Measurements from ENCODE around the gene HOXB7. TPM values are rescaled to one million over a fixed set of nuclear protein-coding genes. Genes with fewer than 3 reads are reported as not detected.

Gene HOXB7
- 0.50 TPM for total RNA-seq

- ATAC-seq (peak; percentile 29), DNase-seq (ENCODE audit: low spot score) (no peak)
Observed at GRCh38 chr17:48610282-48611211, at the start of gene HOXB7. Gene HOXB7 (minus strand): TSS chr17:48611017. CDS start chr17:48610918, 99 bp downstream.

- ATAC-seq (no peak), DNase-seq (ENCODE audit: low spot score) (no peak)
Observed at GRCh38 chr17:48655913-48656312, 45.1 kb upstream of the HOXB7 start.

- no peak for DNase-seq (ENCODE audit: low spot score)
- no peak for ATAC-seq
Observed at GRCh38 chr17:48649741-48650140, 38.9 kb upstream of the HOXB7 start.

- ATAC-seq (no peak), DNase-seq (ENCODE audit: low spot score) (no peak)
Observed at GRCh38 chr17:48647963-48648245, 37.1 kb upstream of the HOXB7 start.

GRCh38 chr17:48647103-48647962 lies 36.5 kb upstream of the HOXB7 start:
- no peak for ATAC-seq
- DNase-seq (ENCODE audit: low spot score) = no peak

- no peak for ATAC-seq
- no peak for DNase-seq (ENCODE audit: low spot score)
Observed at GRCh38 chr17:48646183-48647102, 35.6 kb upstream of the HOXB7 start.

- ATAC-seq (no peak), DNase-seq (ENCODE audit: low spot score) (no peak)
Observed at GRCh38 chr17:48645639-48646182, 34.9 kb upstream of the HOXB7 start.

GRCh38 chr17:48644910-48645557 lies 34.2 kb upstream of the HOXB7 start:
- DNase-seq (ENCODE audit: low spot score) (no peak), ATAC-seq (no peak)

GRCh38 chr17:48644159-48644558 lies 33.3 kb upstream of the HOXB7 start:
- no peak for ATAC-seq

GRCh38 chr17:48643697-48644012 lies 32.8 kb upstream of the HOXB7 start:
- DNase-seq (ENCODE audit: low spot score) = no peak
- no peak for ATAC-seq

More at GRCh38 chr17:48644159-48644558, 33.3 kb upstream of the HOXB7 start:
- no peak for DNase-seq (ENCODE audit: low spot score)

GRCh38 chr17:48642843-48643696 lies 32.3 kb upstream of the HOXB7 start:
- no peak for ATAC-seq
- no peak for DNase-seq (ENCODE audit: low spot score)

GRCh38 chr17:48642059-48642842 lies 31.4 kb upstream of the HOXB7 start:
- DNase-seq (ENCODE audit: low spot score) (no peak), ATAC-seq (no peak)

- ATAC-seq (no peak), DNase-seq (ENCODE audit: low spot score) (no peak)
Observed at GRCh38 chr17:48641541-48642058, 30.8 kb upstream of the HOXB7 start.

- DNase-seq (ENCODE audit: low spot score) (no peak), ATAC-seq (no peak)
Observed at GRCh38 chr17:48640858-48641180, 30.0 kb upstream of the HOXB7 start.

- ATAC-seq (no peak), DNase-seq (ENCODE audit: low spot score) (no peak)
Observed at GRCh38 chr17:48639982-48640857, 29.4 kb upstream of the HOXB7 start.

GRCh38 chr17:48639136-48639535 lies 28.3 kb upstream of the HOXB7 start:
- DNase-seq (ENCODE audit: low spot score) (no peak), ATAC-seq (no peak)
